HG02943 (cell line): Measurements from ENCODE around the gene HIF3A.
"Not testable (repeated sequence)": the region's sequence is repeated elsewhere in the genome, so short reads cannot be mapped to it uniquely, and the experiment has no call there.

ENCODE experiments used
- ATAC-seq: cut with Tn5 transposase; IDR thresholded peaks from one replicate; pipeline ENCODE4 v1.9.1; 2021; ENCODE audit warnings: mild to moderate bottlenecking, low read depth, moderate library complexity; ENCODE audit not compliant: unreplicated experiment

Gene HIF3A

DNA sequence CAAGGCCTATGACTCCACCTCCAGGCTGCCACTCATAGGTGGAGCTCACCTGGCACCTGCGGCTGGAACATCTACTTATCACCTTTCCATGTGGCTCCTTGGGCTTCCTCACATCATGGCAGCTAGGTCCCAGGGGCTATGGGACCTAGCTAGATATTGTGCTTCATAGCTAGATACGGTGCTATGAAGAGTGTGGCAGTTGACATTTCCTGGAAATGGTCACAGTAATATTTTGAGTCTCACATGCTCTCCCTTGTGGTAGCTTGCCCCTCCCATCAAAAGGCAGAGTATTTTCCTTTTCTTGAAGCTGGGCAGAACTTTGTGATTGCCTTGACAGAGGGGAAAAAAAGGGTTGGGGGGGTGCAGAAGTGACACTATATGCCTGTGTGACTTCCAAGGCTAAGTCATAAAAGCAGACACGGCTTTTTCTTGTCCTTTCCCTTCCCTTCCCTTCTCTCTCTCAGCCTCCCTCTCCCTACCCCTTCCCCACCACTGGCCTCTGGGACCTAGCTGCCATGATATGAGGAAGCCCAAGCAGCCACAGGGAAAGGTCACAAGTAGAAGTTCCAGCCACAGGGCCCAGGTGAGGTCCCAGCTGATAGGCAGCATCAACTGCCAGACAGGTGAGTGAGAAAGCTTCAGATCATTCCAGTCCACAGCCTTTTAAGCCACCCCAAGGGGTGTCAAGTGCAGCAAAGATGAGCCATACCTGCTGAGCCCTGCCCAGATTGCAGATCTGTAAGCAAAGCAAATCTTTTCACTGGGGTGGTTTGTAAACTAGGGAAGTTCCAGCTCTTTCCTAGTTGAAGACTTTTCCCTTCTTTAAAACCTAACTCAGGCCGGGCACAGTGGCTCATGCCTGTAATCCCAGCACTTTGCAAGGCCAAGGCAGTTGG lies 6.9 kb upstream of the HIF3A start:
- no peak for ATAC-seq

DNA sequence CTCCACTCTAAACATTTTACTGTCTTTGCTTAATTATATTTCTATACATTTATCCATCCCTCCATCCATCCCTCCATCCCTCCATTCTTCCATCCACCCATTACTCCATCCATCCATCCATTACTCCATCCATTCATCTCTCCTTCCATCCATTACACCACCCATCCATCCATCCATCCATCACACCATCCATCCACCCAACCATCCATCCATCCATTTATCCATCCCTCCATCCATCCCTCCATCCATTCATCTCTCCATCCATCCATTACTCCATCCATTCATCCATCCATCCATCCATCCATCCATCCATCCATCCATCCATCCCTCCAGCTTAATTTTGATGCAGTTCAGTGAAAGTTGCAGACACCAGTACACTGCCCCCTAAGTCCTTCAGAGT lies 5.0 kb upstream of the HIF3A start:
- no peak for ATAC-seq

DNA sequence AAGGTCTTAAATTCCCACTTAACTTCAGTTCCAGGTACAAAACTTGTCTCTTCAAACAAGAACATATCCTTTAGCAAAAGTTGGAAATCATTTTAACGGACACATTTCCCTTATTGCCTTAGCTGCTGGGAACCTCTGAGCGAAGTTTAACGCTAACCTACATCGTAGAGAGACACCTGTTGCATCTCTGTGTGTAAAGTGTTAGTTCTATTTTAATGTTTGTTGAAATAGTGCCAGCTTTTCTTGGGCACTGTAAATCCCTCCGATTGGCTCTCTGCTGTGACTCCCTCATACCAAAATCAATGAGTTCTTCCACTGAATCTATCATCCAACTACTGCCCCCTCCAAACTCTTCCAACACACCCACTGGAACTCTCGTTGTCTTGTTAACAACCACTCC lies 2.3 kb upstream of the HIF3A start:
- ATAC-seq = no peak

DNA sequence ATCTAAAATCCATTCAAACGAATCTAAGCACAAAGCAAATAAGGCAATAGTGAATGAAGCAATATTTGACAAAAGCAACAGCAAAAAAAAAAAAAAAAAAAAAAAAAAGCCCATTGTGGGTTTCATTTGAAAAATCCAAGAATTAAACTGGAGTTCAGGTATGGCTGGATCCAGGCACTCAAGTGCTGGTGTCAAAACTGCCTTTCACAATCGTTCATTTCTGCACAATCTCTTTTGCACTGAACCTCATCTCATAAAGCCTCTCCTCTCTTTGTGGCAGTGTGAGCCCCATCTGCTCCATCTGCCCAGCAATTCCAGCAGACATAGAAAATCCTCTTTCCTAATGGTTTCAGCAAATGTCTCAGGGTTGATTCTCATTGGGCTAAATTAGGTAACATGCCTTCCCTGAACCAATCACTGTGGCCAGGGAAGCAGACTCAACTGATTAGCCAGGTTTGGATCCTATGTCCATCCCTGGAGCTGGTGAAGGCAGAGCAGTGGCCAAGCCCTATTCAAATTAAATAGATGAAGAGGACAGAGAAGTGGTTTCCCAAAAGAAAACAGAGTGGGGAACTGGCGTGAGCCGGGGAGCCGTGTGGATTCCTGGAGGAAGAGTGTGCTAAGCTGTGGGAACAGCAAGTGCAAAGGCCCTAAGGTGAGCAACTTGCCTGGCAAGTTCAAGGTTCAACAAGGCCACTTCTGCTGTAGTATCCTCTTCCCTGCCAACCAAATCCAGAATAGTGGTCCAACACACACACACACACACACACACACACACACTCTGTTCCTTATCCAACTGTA lies 1.2 kb upstream of the HIF3A start:
- no peak for ATAC-seq

DNA sequence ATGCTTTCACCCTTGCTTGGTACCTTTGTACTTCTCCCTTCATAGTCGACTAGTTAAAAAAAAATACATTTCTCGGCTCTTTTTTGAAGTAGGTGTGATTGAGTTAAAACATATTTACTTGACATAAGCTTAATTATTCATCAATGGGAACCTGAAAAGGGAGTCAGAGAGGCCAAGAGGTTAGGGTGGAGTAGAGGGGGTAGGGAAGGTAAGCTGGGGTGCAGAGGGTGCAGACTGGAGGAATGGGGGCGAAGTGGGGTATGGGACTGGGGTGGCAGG lies 701 bp upstream of the HIF3A start:
- ATAC-seq = no peak

DNA sequence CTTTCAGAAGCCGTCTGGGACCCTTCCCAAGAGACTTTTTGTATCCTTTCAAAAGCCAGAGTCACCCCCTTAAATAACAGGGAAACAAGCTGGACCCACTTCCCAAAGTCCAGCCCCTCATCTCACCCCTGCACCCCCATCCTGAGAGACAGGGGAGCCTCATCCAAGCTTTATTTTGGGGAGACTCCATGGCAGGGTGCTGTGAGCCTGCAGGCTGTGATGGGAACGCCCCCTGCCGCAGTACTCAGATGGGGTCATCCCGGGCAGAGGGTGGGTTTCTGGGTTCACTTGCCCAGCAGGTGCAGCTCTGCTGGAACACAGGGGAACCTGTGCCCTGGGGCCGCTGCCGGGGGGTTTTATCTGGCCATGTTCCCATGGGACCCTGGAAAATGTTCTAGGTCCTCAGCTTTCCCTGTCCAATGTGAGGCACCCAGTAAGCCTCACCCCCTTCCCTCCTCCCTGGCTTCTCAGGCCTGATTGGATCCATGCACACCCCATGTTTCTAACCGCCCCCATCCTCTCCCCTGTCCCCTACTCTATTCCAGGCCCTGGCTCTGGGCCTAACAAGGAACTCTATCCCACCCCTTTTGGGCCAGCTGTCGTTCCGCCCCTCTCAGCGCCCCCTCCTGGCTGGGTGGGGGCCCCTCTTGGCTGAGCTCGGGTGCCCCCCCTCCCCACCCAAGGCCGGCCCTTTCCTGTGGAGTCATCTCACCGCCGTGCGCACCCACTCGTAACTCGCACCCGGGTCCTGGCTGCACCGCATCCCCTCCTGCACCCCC lies 1.0 kb downstream of the HIF3A start:
- ATAC-seq = no peak

DNA sequence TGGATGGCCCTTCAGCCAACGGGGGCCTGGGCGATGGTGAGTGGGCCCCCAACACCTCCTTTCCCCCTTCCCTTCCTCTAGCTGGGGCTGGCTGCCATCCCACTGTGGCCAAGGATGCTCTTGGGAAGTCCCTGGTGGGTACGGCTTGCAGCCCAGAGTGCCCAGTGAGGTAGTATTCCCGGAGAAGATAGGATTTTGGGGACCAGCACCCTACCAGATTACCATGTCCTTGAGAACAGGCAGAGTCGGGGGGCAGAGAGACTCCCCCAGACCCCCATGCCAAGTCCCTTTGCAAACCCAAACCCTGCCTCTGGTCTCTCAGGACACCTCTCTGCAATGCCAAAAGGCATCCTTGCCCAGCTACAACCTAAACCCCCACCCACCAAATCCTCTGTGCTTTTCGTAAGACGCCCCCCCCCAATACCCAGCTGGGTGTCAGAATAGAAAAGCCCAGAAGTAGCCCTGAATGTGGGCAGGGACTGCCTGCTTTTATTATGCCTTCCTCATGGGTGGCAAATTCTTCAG lies 1.7 kb downstream of the HIF3A start:
- no peak for ATAC-seq

DNA sequence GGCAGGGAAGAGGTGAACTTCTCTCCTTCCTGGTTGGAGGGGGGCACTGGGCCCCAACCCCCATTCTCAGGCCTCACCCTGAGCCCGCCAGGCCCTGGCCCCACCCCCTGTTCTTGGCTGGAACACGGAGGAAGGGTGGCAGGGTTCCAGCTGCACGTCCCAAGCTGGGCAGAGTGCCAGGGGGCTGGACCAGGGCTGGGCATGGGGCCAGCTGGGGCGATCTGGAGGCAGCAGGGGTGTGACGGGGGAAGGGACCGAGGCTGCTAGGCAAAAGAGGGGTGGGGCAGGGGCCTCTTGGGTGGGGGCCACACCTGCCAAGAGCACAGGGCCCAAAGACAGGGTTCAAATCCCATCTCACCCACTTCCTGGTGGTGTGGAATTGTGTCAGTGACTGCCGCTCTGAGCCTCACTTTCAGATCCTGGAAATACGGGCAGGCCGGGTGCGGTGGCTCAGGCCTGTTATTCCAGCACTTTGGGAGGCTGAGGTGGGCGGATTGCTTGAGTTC lies 2.2 kb downstream of the HIF3A start:
- ATAC-seq = no peak

DNA sequence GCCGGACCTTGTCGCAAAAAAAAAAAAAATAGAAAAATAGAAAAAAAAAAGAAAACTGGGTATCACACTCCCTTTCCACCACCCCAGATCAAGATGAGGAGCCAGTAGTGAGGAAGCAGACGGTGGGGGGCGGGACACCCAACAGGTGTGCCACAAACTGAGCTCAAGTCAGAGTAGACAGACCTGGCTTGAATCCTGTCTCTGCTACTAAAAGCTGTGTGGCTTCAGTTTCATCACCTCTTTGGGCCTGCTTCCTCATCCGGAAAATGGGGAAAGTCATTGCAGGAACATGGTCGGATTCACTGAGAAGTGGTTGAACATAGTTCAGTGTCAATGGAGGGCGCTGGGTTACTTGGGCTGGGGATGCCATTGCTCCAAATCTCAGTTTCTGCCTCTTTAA lies 2.9 kb downstream of the HIF3A start:
- ATAC-seq = no peak

DNA sequence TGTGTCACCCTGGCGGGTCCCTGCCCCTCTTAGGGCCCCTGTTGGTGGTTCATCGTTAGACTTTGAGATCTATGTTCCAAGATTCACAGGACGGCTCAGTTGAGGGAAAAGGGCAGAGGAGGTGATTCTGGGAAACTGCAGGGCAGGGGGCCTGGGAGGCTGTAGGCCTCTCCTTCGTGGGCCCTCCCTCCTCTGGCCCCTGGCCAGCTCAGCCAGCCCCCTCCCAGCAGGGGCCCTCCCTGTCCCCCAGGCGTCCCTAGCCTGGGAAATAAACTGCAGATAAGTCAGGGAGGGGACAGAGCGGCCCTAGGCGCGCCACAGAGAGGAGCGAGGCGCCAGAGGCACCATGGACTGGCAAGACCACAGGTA lies 6.5 kb downstream of the HIF3A start:
- ATAC-seq = no peak

DNA sequence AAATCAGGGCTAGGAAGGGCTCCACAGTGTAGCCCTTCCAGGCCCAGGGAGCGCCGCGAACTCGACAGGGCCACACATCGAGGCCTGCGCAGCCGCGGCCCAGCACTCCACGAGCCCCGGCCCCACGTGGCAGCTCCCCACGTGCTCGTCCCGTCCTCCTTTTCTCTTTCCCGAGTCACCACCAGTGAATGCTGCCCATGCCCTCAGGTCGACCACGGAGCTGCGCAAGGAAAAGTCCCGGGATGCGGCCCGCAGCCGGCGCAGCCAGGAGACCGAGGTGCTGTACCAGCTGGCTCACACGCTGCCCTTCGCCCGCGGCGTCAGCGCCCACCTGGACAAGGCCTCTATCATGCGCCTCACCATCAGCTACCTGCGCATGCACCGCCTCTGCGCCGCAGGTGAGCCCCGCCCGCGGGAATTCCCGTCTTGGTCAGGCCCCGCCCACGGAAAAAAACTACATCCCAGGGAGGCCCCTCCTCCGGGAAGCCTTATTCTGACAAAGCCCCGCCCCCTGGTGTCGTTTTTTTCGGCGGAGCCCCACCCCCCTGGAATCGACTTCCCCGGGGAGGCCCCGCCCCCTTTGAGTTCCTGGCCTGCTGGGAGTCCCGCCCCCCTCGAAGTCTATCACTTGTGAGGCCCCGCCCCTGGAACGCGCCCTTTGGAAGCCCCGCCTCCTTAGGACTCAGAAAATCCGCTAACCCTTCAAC lies 7.0 kb downstream of the HIF3A start:
- ATAC-seq = no peak

DNA sequence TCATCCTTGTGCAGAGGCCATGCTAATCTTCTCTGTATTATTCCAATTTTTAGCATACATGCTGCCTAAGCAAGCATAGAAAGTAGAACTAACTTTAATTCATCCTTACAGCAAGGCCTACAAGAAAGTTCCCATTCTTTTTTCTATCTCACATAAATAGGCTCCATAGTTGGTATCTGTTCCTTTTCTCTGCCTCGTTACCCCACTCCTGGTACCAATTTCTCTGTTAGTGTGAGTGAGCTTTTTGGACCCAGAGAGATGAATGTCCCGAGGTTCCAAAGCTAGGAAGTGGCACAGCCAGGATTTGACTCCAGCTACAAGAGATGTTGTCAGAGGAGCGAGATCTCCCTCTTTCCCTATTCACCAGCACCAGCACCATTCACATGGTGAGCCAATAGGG lies 9.7 kb downstream of the HIF3A start:
- ATAC-seq = no peak

DNA sequence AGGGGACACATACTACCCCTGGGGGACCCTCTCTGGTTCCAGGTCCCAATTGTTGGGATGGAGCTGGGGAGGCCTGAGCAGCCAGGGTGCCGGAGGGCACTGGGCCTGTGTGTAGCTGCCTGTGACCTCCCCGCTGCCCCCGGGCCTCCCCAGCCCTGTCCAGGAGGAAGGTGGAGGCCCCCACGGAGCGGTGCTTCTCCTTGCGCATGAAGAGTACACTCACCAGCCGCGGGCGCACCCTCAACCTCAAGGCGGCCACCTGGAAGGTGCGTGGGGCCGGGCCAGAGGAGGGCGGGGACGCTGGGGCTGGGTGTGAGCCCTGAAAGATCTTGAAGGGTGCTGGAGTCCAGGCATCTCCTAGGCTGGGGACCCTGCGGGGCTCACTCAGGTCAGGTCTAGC lies 11.7 kb downstream of the HIF3A start:
- ATAC-seq = no peak

DNA sequence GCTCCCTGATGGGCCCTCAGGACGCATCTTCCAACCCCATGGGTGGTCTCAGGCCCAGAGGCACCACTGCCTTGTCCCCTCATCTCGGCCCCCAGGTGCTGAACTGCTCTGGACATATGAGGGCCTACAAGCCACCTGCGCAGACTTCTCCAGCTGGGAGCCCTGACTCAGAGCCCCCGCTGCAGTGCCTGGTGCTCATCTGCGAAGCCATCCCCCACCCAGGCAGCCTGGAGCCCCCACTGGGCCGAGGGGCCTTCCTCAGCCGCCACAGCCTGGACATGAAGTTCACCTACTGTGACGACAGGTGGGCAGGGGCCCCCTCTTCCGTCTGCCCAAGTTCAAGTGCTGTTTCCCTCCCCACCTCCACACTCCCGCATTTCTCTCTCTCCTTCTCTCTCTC lies 12.2 kb downstream of the HIF3A start:
- no peak for ATAC-seq

DNA sequence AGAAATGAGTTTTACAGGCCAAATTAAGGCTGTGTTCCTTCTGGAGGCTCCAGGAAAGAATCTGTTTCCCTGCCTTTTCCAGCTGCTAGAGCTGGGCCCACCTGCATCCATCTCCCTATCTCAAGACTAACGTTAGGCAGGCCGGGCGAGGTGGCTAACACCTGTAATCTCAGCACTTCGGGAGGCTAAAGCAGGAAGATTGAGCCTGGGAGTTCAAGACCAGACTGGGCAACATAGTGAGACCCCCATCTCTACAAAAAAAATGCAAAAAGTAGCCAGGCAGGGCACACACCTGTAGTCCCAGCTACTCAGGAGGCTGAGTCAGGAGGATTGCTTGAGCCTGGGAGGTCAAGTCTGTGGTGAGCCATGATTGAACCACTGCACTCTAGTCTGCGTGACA lies 14.6 kb downstream of the HIF3A start:
- no peak for ATAC-seq

DNA sequence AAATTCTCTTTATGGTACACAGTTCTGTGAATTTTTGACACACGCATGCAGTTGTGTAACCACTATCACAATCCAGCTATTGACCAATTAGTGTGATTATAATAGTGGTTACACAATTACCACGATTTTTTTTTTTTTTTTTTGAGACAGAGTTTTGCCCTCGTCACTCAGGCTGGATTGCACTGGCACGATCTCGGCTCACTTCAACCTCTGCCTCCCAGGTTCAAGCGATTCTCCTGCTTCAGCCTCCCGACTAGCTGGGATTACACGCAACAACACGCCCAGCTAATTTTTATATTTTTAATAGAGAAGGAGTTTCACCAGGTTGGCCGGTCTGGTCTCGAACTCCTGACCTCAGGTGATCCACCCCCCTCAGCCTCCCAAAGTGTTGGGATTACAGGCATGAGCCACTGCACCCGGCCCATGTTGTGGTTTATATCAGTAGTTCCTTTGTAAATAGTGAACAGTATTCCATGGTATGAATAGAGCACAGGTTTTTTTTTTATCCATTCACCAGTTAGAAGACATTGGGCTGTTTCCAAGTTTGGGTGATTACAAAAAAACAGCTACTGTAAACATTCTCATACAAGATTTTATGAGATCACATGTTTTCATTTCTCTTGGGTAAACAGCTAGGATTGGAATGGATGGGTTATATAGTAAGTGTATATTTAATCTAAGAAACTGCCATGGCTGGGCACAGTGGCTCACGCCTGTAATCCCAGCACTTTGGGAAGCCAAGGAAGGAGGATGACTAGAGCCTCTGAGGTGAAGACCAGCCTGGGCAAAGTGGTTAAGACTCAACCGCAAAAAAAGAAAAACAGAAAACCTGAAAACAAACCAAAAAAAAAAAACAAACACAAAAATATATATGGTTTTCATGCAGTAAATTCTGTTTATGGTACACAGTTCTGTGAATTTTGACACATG lies 17.0 kb downstream of the HIF3A start:
- not testable (repeated sequence) for ATAC-seq

DNA sequence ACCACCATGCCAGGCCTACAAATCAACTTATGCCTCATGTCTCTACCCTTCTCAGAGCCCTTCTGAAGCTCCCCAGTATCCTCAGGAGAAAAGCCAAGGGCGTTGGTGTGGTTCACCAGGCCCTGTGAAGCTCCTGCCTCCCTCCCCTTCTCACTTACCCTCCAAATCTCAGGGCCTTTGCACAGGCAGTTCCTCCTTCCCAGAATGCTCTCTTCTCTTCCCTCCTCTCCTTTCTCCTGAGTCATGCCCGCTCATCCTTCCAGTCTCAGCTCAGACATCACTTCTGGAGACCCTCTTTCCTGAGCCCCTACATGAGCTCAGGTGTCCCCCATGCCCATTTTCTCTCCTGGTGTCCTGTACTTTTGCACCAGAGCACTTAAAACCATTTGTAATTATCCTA lies 20.5 kb downstream of the HIF3A start:
- no peak for ATAC-seq

DNA sequence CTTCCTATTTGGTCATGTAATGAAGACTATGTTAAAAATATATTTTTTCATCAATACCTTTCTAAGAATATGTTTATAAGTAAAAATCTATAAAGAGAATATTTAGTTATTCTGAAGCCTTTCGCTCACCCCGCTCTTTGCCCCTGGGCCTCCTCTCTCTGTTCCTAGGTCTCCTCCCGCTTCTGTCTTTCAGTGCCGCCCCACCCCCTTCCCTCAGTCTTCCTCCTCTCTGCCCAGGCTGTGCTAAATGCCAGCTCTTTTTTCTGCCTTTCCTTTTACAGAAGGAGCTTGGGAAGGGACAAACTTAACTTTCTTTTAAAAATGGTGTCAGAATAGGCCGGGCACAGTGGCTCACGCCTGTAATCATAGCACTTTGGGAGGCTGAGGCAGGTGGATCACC lies 22.8 kb downstream of the HIF3A start:
- ATAC-seq = no peak

DNA sequence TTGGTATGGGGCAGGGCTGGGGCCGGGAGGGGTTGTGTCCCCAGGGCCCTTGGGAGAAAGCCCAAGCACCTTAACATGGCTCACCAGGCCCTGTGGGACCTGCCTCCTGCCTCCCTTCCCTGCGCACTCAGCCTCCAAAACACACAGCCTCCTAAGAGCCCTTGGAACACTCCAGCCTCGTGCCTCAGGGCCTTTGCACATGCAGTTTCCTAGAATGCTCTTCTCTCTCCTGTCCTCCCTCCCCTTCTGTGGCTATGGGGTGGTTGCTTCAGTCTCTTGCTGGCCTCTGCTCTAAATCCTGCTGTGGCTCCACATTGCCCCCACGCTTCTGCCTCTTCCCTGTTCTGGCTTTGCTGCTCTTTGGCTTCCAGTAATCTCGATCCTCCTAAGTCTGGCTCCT lies 23.7 kb downstream of the HIF3A start:
- no peak for ATAC-seq
